Measurements from ENCODE around the gene ICAM1. TPM values are rescaled to one million over a fixed set of nuclear protein-coding genes. Genes with fewer than 3 reads are reported as not detected.

The ICAM1 gene
- total RNA-seq, 1 experiment from 2014 or later, result 1.7 TPM

- Histone ChIP-seq H3K4me1 (ENCODE audit: insufficient read depth, low read length, poor library complexity, severe bottlenecking) (no peaks in the 10 kb centered on the region), H3K4me3 (ENCODE audit: low read depth, low read length, poor library complexity, severe bottlenecking) (no peak overlapping the region), H3K27ac (ENCODE audit: low read depth, low read length, poor library complexity, severe bottlenecking) (no peak overlapping the region), H3K27me3 (replicated peaks; ENCODE audit: insufficient read depth, low read depth, low read length, poor library complexity) (no peaks in the 10 kb centered on the region), H3K36me3 (ENCODE audit: insufficient read depth, low read length, poor library complexity, severe bottlenecking) (no peaks in the 10 kb centered on the region), H3K9me3 (ENCODE audit: low read depth, low read length, poor library complexity, severe bottlenecking) (no peaks in the 10 kb centered on the region)
- TF ChIP-seq EZH2 (IDR thresholded peaks at IDR 0.05; ENCODE audit: borderline replicate concordance, low read depth, low read length, poor library complexity, severe bottlenecking) (no peak), CTCF (conservative IDR thresholded peaks at IDR 0.05; ENCODE audit: low read depth, low read length) (no peak)
- no TSS peak for BruUV-seq (replicated peaks)
- ChIA-PET CTCF (no interaction called here), POLR2A (ENCODE audit: low non-redundant PET) (interaction anchor here (0.7 kb wide), 1 partner anchor 126 kb away, joined by 4 read pairs; no protein-coding TSS in a partner anchor)
- intact Hi-C loops (cut with micrococcal nuclease; ENCODE audit: unreplicated experiment), result no loop called here
- DNase-seq (ENCODE audit: low spot score), result no peak
Observed at GRCh38 chr19:10223488-10224213, 47.3 kb upstream of the ICAM1 start.

GRCh38 chr19:10224337-10224736, 46.6 kb upstream of the ICAM1 start:
- CTCF ChIA-PET, result no interaction called here

GRCh38 chr19:10226021-10226375, 44.9 kb upstream of the ICAM1 start:
- DNase-seq (ENCODE audit: low spot score), result no peak
- Histone ChIP-seq H3K9me3 (ENCODE audit: low read depth, low read length, poor library complexity, severe bottlenecking) (no peaks in the 10 kb centered on the region), H3K4me3 (ENCODE audit: low read depth, low read length, poor library complexity, severe bottlenecking) (no peak overlapping the region), H3K27me3 (replicated peaks; ENCODE audit: insufficient read depth, low read depth, low read length, poor library complexity) (no peaks in the 10 kb centered on the region), H3K4me1 (ENCODE audit: insufficient read depth, low read length, poor library complexity, severe bottlenecking) (no peaks in the 10 kb centered on the region), H3K27ac (ENCODE audit: low read depth, low read length, poor library complexity, severe bottlenecking) (no peak overlapping the region), H3K36me3 (ENCODE audit: insufficient read depth, low read length, poor library complexity, severe bottlenecking) (no peaks in the 10 kb centered on the region)
- POLR2A ChIA-PET (ENCODE audit: low non-redundant PET), result no interaction called here
- CTCF ChIA-PET, result interaction anchor here (0.6 kb wide), 1 partner anchor 126 kb away, joined by 18 read pairs; no protein-coding TSS in a partner anchor
- BruUV-seq (replicated peaks), result no TSS peak
- intact Hi-C loops (cut with micrococcal nuclease; ENCODE audit: unreplicated experiment), result no loop called here
- TF ChIP-seq CTCF (conservative IDR thresholded peaks at IDR 0.05; ENCODE audit: low read depth, low read length) (no peak), EZH2 (IDR thresholded peaks at IDR 0.05; ENCODE audit: borderline replicate concordance, low read depth, low read length, poor library complexity, severe bottlenecking) (no peak)

More at GRCh38 chr19:10224337-10224736, 46.6 kb upstream of the ICAM1 start:
- Histone ChIP-seq H3K36me3 (ENCODE audit: insufficient read depth, low read length, poor library complexity, severe bottlenecking) (no peaks in the 10 kb centered on the region), H3K27ac (ENCODE audit: low read depth, low read length, poor library complexity, severe bottlenecking) (no peak overlapping the region), H3K27me3 (replicated peaks; ENCODE audit: insufficient read depth, low read depth, low read length, poor library complexity) (no peaks in the 10 kb centered on the region), H3K4me1 (ENCODE audit: insufficient read depth, low read length, poor library complexity, severe bottlenecking) (no peaks in the 10 kb centered on the region), H3K4me3 (ENCODE audit: low read depth, low read length, poor library complexity, severe bottlenecking) (no peak overlapping the region), H3K9me3 (ENCODE audit: low read depth, low read length, poor library complexity, severe bottlenecking) (no peaks in the 10 kb centered on the region)
- intact Hi-C loops (cut with micrococcal nuclease; ENCODE audit: unreplicated experiment), result no loop called here
- POLR2A ChIA-PET (ENCODE audit: low non-redundant PET), result interaction anchor here (0.7 kb wide), 1 partner anchor 126 kb away, joined by 4 read pairs; no protein-coding TSS in a partner anchor
- DNase-seq (ENCODE audit: low spot score), result no peak
- TF ChIP-seq CTCF (conservative IDR thresholded peaks at IDR 0.05; ENCODE audit: low read depth, low read length), result no peak
- no peak for TF ChIP-seq EZH2 (IDR thresholded peaks at IDR 0.05; ENCODE audit: borderline replicate concordance, low read depth, low read length, poor library complexity, severe bottlenecking)
- no TSS peak for BruUV-seq (replicated peaks)
